AG04449 (cell line): ENCODE results near the gene DBET.
"Not testable (repeated sequence)": the region's sequence is repeated elsewhere in the genome, so short reads cannot be mapped to it uniquely, and the experiment has no call there.

Experiments used
- CTCF ChIA-PET: fragments of 350-600 bp; formaldehyde crosslinking; extraction: SDS; loops from one replicate; lab custom pipeline; 2021; ENCODE audit warnings: antibody characterized with exemption; lab: Yijun Ruan, JAX
- POLR2A ChIA-PET: fragments of 400-600, 350-600 bp; formaldehyde crosslinking; extraction: SDS; loops from one replicate; lab custom pipeline; 2020; ENCODE audit warnings: antibody characterized with exemption, inconsistent platforms; lab: Yijun Ruan, JAX
- DNase-seq: peaks from one replicate; pipeline ENCODE4 v3.0.0-alpha.2; 2010; ENCODE audit warnings: low read depth, low spot score
- H3K4me3 ChIP-seq: 2 replicates; pipeline ENCODE4 v1.5.1; 2011; ENCODE audit warnings: low read depth, mild to moderate bottlenecking, control low read depth, low read length

DBET gene

DNA sequence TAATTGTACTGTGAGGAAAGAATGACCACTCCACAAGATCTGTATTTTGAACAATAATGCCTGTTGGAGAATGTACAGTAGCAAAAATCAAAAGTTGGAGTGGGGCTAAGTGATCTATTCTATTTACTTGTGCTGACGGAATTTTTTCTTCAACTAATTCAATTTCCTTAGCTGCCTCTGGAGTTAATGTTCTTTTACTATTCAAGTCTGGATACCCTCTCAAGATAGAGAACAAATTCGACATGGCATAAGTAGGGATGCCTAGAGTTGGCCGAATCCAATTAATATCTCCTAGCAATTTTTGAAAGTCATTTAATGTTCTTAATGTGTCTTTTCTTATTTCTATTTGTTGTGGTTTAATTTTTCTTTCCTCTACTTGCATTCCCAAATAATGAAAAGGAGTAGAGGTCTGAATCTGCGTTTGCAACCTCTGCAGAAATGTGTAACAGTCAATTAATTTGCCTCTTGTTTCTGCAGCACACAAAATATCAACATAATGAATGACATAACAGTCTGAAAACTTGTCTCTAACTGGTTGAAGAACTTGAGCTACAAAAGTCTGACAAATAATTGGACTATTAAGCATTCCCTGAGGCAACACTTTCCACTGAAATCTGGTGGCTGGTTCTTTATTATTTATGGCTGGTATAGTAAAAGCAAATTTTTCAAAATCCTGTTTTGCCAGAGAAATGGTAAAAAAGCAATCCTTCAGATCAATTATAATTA is 46.4 kb downstream of the DBET start:
- H3K4me3 ChIP-seq, DNase-seq, POLR2A ChIA-PET, CTCF ChIA-PET: not testable (repeated sequence)

DNA sequence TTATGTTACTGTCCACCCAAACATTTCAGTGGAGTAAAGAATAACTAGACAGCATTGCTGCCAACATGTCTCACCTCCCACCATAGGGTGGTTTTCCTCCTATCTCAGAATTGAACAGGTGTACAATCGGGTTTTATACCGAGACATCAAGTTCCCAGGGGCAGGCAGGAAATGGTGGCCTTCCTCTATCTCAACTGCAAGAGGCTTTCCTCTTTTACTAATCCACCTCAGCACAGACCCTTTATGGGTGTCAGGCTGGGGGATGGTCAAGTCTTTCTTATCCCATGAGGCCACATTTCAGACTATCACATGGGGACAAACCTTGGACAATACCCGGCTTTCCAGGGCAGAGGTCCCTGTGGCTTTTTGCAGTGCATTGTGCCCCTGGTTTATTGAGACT is 48.6 kb downstream of the DBET start:
- POLR2A ChIA-PET, DNase-seq, H3K4me3 ChIP-seq, CTCF ChIA-PET: not testable (repeated sequence)

DNA sequence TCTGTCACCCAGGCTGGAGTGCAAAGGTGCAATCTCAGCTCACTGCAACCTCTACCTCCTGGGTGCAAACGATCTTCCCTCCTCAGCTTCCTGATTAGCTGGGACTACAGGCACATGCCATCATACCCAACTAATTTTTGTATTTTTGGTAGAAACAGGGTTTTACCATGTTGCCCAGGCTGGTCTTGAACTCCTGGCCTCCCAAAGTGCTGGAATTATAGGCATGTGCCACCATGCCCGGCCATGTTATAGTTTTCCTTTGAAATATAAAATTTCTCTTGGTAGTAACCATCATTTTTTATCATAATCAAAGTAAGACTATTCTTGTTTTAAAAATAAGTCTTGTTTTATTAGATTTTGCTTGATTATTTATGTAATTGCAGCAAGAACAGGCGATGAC is 50.7 kb downstream of the DBET start:
- DNase-seq, H3K4me3 ChIP-seq, POLR2A ChIA-PET, CTCF ChIA-PET: not testable (repeated sequence)
